ENCODE data around the gene TMEM247. TPM values are rescaled to one million over a fixed set of nuclear protein-coding genes. Genes with fewer than 3 reads are reported as not detected.

TMEM247 gene
- total RNA-seq = not detected
- long read RNA-seq = 0 reads

GRCh38 chr2:46479265-46479664, at the start of gene TMEM247:
TSS of gene TMEM247 (plus strand) at chr2:46479565.
- ATAC-seq (no peak), DNase-seq (no peak)
- intact Hi-C loops (cut with micrococcal nuclease) = no loop called here

GRCh38 chr2:46430413-46430812, 49.0 kb upstream of the TMEM247 start:
- intact Hi-C loops (cut with micrococcal nuclease) = no loop called here
- ATAC-seq = no peak
- DNase-seq = no peak

GRCh38 chr2:46430992-46431391, 48.4 kb upstream of the TMEM247 start:
- no peak for ATAC-seq
- DNase-seq = no peak
- intact Hi-C loops (cut with micrococcal nuclease) = no loop called here

- intact Hi-C loops (cut with micrococcal nuclease) = no loop called here
- no peak for ATAC-seq
These were observed 47.7 kb upstream of the TMEM247 start for GRCh38 chr2:46431481-46432235.

GRCh38 chr2:46434851-46435273, 44.5 kb upstream of the TMEM247 start:
- ATAC-seq = no peak
- intact Hi-C loops (cut with micrococcal nuclease) = no loop called here
- DNase-seq = no peak

More at GRCh38 chr2:46431481-46432235, 47.7 kb upstream of the TMEM247 start:
- DNase-seq = no peak

GRCh38 chr2:46435353-46435752, 44.0 kb upstream of the TMEM247 start:
- no peak for ATAC-seq

GRCh38 chr2:46435796-46436360, 43.5 kb upstream of the TMEM247 start:
- no peak for DNase-seq
- intact Hi-C loops (cut with micrococcal nuclease) = no loop called here
- no peak for ATAC-seq

More at GRCh38 chr2:46435353-46435752, 44.0 kb upstream of the TMEM247 start:
- DNase-seq = no peak
- intact Hi-C loops (cut with micrococcal nuclease) = no loop called here

- no peak for DNase-seq
- ATAC-seq = no peak
- intact Hi-C loops (cut with micrococcal nuclease) = no loop called here
These were observed 42.6 kb upstream of the TMEM247 start for GRCh38 chr2:46436800-46437199.

- intact Hi-C loops (cut with micrococcal nuclease) = no loop called here
- DNase-seq (no peak), ATAC-seq (no peak)
These were observed 41.3 kb upstream of the TMEM247 start for GRCh38 chr2:46438102-46438501.

GRCh38 chr2:46438794-46439193, 40.6 kb upstream of the TMEM247 start:
- intact Hi-C loops (cut with micrococcal nuclease) = no loop called here
- DNase-seq = no peak
- ATAC-seq = no peak

- intact Hi-C loops (cut with micrococcal nuclease) = no loop called here
- no peak for ATAC-seq
These were observed 39.8 kb upstream of the TMEM247 start for GRCh38 chr2:46439582-46439981.

GRCh38 chr2:46441838-46442712, 37.3 kb upstream of the TMEM247 start:
- ATAC-seq (no peak), DNase-seq (no peak)
- intact Hi-C loops (cut with micrococcal nuclease) = no loop called here

More at GRCh38 chr2:46439582-46439981, 39.8 kb upstream of the TMEM247 start:
- DNase-seq = no peak

- ATAC-seq (no peak), DNase-seq (no peak)
- intact Hi-C loops (cut with micrococcal nuclease) = no loop called here
These were observed 34.6 kb upstream of the TMEM247 start for GRCh38 chr2:46444732-46445131.

- ATAC-seq (no peak), DNase-seq (no peak)
- intact Hi-C loops (cut with micrococcal nuclease) = no loop called here
These were observed 33.8 kb upstream of the TMEM247 start for GRCh38 chr2:46445556-46445955.

GRCh38 chr2:46446871-46447568, 32.3 kb upstream of the TMEM247 start:
- ATAC-seq (no peak), DNase-seq (no peak)
- intact Hi-C loops (cut with micrococcal nuclease) = no loop called here

- DNase-seq (no peak), ATAC-seq (no peak)
- intact Hi-C loops (cut with micrococcal nuclease) = no loop called here
These were observed 31.7 kb upstream of the TMEM247 start for GRCh38 chr2:46447649-46448048.

GRCh38 chr2:46448111-46448510, 31.3 kb upstream of the TMEM247 start:
- ATAC-seq (no peak), DNase-seq (no peak)
- intact Hi-C loops (cut with micrococcal nuclease) = no loop called here

- ATAC-seq (no peak), DNase-seq (no peak)
- intact Hi-C loops (cut with micrococcal nuclease) = no loop called here
These were observed 30.7 kb upstream of the TMEM247 start for GRCh38 chr2:46448641-46449040.

GRCh38 chr2:46449700-46450099, 29.7 kb upstream of the TMEM247 start:
- intact Hi-C loops (cut with micrococcal nuclease) = no loop called here
- DNase-seq (no peak), ATAC-seq (no peak)

Measured in left ventricle myocardium superior (tissue), 1 donor.